GM21515 (cell line): ENCODE measurements around the gene GPLD1.
"Not testable (repeated sequence)": the region's sequence is repeated elsewhere in the genome, so short reads cannot be mapped to it uniquely, and the experiment has no call there.

ENCODE experiments used
- ATAC-seq: cut with Tn5 transposase; IDR thresholded peaks from one replicate; pipeline ENCODE4 v1.9.1; 2021; ENCODE audit not compliant: unreplicated experiment

The GPLD1 gene

GRCh38 chr6:24415753-24416152 lies 73.6 kb downstream of the GPLD1 start:
- no peak for ATAC-seq

DNA sequence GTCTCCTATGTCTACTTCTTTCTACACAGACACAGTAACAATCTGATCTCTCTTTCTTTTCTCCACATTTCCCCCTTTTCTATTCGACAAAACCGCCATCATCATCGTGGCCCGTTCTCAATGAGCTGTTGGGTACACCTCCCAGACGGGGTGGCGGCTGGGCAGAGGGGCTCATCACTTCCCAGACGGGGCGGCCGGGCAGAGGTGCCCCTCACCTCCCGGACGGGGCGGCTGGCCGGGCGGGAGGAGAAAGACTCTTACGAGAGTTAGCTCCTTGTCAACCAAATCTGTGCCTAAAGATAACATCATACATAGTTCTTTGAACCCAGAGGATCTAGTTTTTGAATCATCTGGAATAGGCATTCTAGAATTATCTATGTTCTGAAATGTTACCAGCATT lies 74.8 kb downstream of the GPLD1 start:
- ATAC-seq, result not testable (repeated sequence)

DNA sequence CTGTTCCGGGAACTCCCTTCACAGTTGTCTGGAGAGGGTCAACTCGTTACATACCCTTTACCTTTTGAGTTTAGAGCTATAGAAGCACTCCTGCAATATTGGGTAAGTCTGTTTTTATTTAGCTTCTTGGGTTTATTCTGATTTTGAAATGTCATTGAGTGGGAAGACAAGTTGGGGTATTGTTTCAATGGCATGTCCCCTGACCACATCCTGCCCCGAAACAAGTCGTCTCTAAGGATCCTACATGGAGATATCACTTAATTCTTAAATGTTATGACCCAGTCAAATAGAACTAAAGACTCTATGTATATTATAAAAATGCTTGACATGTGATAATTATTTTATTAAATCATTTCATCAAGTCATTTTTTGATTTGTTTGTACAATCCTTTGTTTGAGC lies 77.1 kb downstream of the GPLD1 start:
- no peak for ATAC-seq

DNA sequence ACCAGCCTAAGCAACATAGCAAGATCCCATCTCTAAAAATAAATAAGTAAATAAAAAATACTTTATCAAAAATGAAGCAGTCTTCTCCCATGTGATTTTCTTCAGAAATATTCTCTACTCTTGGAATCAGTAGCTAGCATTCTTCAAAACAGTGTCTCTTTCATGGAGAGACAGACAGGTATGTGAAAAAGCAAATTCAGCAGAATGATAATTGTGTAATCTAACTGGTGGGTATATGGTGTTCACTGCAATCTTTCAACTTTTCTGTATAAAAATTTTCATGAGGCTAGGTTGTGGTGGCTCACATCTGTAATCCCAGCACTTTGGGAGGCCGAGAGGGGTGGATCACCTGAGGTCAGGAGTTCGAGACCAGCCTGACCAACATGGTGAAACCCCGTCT lies 78.8 kb downstream of the GPLD1 start:
- ATAC-seq, result no peak

- peak; percentile 88 for ATAC-seq
These were observed 80.5 kb downstream of the GPLD1 start for GRCh38 chr6:24408719-24409410.

DNA sequence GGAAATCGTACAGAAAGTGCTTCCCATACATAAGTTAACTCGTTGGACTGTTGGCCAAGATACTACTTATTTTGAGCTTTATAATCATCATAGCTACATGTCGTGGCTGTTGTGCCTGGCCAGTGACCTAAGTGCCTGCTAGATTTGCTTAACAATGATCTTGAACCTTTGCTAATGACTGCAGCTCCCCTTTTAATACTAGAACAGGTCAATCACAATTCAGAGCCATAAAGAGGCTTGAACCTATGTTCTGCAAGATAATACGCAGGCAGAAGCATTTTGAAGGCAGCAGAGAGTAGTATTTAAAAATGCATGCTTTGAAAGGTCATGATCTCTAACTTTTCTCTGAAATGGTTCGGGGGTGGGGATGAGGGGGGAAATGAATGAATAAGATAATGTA lies 84.1 kb downstream of the GPLD1 start:
- ATAC-seq, result no peak

DNA sequence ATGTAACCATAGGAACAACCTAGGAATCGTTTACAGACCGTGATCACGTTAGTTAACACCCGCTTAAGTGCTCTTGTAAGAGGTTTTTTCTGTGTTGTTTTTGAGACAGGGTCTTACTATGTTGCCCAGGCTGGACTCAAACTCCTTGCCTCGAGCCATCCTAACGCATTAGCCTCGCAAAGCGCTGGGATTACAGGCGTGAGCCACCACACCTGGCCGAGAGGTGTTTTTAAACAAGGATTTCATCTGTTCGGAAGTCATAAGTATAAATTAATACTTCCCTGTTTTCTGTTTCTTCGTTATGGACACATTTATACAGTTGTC lies 85.9 kb downstream of the GPLD1 start:
- ATAC-seq, result no peak

- ATAC-seq, result peak; percentile 97
These were observed 86.5 kb downstream of the GPLD1 start, which contains the start of gene MRS2 for GRCh38 chr6:24402697-24403500. Gene MRS2, plus strand, starts transcription at chr6:24402936. Its CDS starts 111 bp downstream, at chr6:24403047.

GRCh38 chr6:24401458-24401857 lies 87.9 kb downstream of the GPLD1 start:
- no peak for ATAC-seq

- not testable (repeated sequence) for ATAC-seq
These were observed 89.0 kb downstream of the GPLD1 start for GRCh38 chr6:24400045-24401039.

DNA sequence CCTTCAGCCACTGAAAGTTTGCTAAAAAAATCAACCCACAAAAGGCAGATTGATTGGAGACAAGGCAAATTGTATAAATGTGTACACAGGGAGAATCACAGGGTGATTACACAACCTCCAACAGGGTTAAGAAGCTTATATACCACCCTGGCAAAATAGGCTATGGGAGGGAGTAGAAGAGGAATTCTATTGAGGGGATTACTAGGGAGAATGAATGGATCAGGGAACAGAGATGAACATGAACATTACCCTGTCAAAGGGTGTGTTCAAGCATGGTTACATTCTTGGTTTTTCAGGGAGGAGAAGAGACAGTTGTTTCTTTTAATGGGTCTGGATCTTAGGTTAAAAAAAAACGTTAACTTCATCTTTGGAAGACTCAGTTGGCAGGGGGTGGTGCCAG lies 91.7 kb downstream of the GPLD1 start:
- ATAC-seq, result no peak

- ATAC-seq, result no peak
These were observed 92.6 kb downstream of the GPLD1 start for GRCh38 chr6:24396824-24397223.

GRCh38 chr6:24394780-24395437 lies 94.5 kb downstream of the GPLD1 start:
- ATAC-seq, result no peak

DNA sequence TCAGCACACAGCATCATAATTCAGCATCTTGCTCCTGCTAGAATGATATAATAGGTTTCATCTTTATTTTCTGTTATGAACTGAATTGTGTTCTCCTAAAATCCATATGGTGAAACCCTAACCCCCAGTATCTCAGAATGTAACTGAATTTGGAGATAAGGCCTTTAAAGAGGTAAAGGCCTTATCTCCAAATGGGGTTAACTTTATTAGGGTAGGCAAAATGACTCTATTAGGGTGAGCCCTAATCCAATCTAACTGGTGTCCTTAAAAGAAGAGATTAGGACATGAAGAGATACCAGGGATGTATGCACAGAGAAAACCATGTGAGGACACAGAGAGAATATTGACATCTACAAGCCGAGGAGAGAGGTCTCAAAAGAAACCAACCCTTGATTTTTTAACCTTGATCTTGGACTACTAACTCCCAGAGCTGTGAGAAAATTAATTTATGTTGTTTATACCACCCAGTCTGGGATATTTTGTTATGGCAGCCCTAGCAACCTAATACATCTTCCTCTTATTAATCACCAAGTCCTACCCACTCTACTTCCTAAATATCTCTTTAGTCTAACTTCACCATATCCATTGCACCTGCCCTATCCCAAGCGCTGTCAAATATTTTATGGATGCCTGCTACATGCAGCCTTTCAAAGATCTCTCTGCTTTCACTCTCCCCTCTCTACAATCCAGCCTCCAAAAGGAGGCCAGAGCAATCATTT lies 95.2 kb downstream of the GPLD1 start:
- no peak for ATAC-seq

DNA sequence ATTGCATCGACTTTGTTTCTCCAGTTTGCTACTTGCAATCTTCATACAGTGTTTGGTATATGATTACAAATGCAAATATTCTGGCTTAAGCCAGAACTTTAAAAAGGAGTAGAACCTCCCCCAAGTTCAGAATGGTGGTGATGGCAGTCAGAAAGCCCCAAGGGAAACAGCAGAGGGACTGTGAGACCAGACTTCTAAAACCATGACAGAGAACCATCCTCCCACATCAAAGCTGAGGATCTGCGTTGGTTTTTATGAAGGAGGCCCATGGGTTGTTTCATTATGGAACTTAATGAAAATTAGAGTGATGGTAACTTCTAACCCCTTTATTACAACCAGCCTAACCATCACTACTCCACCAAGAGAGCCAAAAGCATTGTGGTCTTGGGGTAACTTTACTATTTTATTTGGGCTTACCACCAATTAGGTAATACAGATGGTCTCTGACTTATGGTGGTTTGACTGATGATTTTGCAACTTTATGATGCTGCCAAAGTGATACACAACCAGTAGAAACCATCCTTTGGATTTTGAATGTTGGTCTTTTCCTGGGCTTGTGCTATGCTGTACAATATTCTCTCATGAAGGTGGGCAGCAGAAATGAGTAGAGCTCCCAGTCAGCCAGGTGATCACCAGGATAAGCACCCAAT lies 97.5 kb downstream of the GPLD1 start:
- peak; percentile 79 for ATAC-seq

- ATAC-seq, result no peak
These were observed 98.2 kb downstream of the GPLD1 start for GRCh38 chr6:24391208-24391607.

GRCh38 chr6:24387818-24388217 lies 101.6 kb downstream of the GPLD1 start:
- no peak for ATAC-seq

DNA sequence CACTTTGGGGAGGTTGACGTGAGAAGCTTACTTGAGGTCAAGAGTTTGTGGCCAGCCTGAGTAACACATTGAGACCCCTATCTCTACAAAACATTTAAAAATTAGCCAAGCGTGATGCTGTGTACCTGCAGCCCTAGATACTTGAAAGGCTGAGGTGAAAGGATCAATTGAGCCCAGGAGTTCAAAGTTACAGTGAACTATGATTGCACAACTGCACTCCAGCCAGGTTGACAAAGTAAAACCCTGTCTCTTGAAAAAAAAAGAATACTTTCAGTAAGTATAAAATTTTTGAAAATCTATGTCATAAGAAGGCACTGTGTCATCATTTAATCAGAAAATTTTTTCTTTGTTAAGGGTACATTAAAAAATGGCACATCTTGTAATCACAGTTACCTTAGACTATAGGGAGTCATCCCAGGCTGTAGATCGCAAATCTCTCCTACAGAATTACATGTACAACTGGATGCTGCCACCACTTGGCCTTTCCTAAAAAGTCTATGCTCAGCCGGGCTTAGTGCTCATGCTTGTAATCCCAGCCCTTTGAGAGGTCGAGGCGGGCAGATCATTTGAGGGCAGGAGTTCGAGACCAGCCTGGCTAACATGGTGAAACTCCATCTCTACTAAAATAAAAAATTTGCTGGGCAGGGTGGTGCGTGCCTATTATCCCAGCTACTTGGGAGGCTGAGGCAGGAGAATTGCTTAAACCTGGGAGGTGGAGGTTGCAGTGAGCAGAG lies 103.7 kb downstream of the GPLD1 start:
- no peak for ATAC-seq
